HEK293T (cell line): ENCODE results near the gene MAPK13.

Experiments
- CTCF ChIA-PET: fragments of 350-600 bp; formaldehyde crosslinking; extraction: SDS; loops from one replicate; lab custom pipeline; 2021; ENCODE audit warnings: antibody characterized with exemption, inconsistent platforms; lab: Yijun Ruan, JAX
- POLR2A ChIA-PET: fragments of 350-600 bp; formaldehyde crosslinking; extraction: SDS; loops from one replicate; lab custom pipeline; 2020; ENCODE audit warnings: antibody characterized with exemption, inconsistent platforms; lab: Yijun Ruan, JAX
- DNase-seq: peaks from one replicate; pipeline ENCODE4 v3.0.0; 2012; ENCODE audit warnings: mixed read lengths; ENCODE audit errors: extremely low spot score
- ARNT ChIP-seq: fragments of 450-650 bp; IDR thresholded peaks from 2 replicates; pipeline ENCODE4 v1.6.1; 2017; ENCODE audit warnings: mild to moderate bottlenecking
- BHLHE40 ChIP-seq: fragments of 450-650 bp; IDR thresholded peaks from 2 replicates; pipeline ENCODE4 v1.6.1; 2016; ENCODE audit warnings: mild to moderate bottlenecking, moderate library complexity, borderline replicate concordance
- CTBP1 ChIP-seq: fragments of 450-650 bp; IDR thresholded peaks from 2 replicates; pipeline ENCODE4 v1.6.1; 2016; ENCODE audit warnings: borderline replicate concordance
- ELF4 ChIP-seq: fragments of 450-650 bp; IDR thresholded peaks from 2 replicates; pipeline ENCODE4 v1.6.1; 2017; ENCODE audit warnings: antibody characterized with exemption
- FOXA1 ChIP-seq: fragments of 450-650 bp; IDR thresholded peaks from 2 replicates; pipeline ENCODE4 v1.6.1; 2016; ENCODE audit warnings: mild to moderate bottlenecking
- FOXK2 ChIP-seq: fragments of 450-650 bp; IDR thresholded peaks from 2 replicates; pipeline ENCODE4 v1.6.1; 2016; ENCODE audit warnings: mild to moderate bottlenecking
- FOXM1 ChIP-seq: fragments of 450-650 bp; IDR thresholded peaks from 2 replicates; pipeline ENCODE4 v1.6.1; 2017; ENCODE audit warnings: mild to moderate bottlenecking, borderline replicate concordance
- HDGF ChIP-seq: fragments of 450-650 bp; IDR thresholded peaks from 2 replicates; pipeline ENCODE4 v1.6.1; 2017; ENCODE audit warnings: antibody characterized with exemption, borderline replicate concordance
- L3MBTL2 ChIP-seq: fragments of 450-650 bp; conservative IDR thresholded peaks from 2 replicates; pipeline ENCODE4 v1.6.1; 2016; ENCODE audit warnings: mild to moderate bottlenecking
- LEF1 ChIP-seq: fragments of 450-650 bp; IDR thresholded peaks from 2 replicates; pipeline ENCODE4 v1.6.1; 2017; ENCODE audit warnings: mild to moderate bottlenecking, borderline replicate concordance
- NFRKB ChIP-seq: fragments of 450-650 bp; IDR thresholded peaks from 2 replicates; pipeline ENCODE4 v1.6.1; 2016; ENCODE audit warnings: mild to moderate bottlenecking, moderate library complexity
- PKNOX1 ChIP-seq: fragments of 450-650 bp; IDR thresholded peaks from 2 replicates; pipeline ENCODE4 v1.6.1; 2016
- SP1 ChIP-seq: fragments of 450-650 bp; IDR thresholded peaks from 2 replicates; pipeline ENCODE4 v1.6.1; 2017
- SUZ12 ChIP-seq: fragments of 450-650 bp; IDR thresholded peaks from 2 replicates; pipeline ENCODE4 v1.6.1; 2016; ENCODE audit warnings: mild to moderate bottlenecking
- TARDBP ChIP-seq: fragments of 450-650 bp; IDR thresholded peaks from 2 replicates; pipeline ENCODE4 v1.6.1; 2016
- ZNF384 ChIP-seq: fragments of 450-650 bp; IDR thresholded peaks from 2 replicates; pipeline ENCODE4 v1.6.1; 2016

The MAPK13 gene

DNA sequence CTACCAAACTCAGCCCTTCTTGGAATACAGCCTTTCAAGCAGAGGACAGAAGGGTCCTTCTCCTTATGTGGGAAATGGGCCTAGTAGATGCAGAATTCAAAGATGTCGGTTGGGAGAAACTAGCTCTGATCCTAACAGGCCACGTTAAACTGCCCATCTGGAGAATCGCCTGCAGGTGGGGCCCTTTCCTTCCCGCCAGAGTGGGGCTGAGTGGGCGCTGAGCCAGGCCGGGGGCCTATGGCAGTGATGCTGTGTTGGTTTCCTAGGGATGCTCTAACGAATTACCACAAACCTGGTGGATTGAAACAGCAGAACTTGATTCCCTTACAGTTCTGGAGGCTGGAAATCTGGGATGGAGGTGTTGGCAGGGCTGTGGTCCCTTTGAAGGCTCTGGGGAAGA is 9.1 kb downstream of the MAPK13 start:
- ChIA-PET CTCF (interaction anchor here (0.7 to 1.3 kb wide), 2 partner anchors 180 to 190 kb away, joined by 3 to 4 read pairs; no protein-coding TSS in a partner anchor), POLR2A (interaction anchor here (0.9 to 1.4 kb wide), 2 partner anchors 8 to 9 kb away, joined by 3 read pairs; partner anchors contain the start of gene MAPK13)
- peak; percentile 60 for DNase-seq
- no peak for TF ChIP-seq SP1
- no peak for TF ChIP-seq FOXM1
- TF ChIP-seq FOXK2 = no peak
- no peak for TF ChIP-seq HDGF
- no peak for TF ChIP-seq CTBP1
- TF ChIP-seq PKNOX1 = no peak
- no peak for TF ChIP-seq NFRKB
- TF ChIP-seq L3MBTL2 = no peak
- TF ChIP-seq ARNT = no peak

DNA sequence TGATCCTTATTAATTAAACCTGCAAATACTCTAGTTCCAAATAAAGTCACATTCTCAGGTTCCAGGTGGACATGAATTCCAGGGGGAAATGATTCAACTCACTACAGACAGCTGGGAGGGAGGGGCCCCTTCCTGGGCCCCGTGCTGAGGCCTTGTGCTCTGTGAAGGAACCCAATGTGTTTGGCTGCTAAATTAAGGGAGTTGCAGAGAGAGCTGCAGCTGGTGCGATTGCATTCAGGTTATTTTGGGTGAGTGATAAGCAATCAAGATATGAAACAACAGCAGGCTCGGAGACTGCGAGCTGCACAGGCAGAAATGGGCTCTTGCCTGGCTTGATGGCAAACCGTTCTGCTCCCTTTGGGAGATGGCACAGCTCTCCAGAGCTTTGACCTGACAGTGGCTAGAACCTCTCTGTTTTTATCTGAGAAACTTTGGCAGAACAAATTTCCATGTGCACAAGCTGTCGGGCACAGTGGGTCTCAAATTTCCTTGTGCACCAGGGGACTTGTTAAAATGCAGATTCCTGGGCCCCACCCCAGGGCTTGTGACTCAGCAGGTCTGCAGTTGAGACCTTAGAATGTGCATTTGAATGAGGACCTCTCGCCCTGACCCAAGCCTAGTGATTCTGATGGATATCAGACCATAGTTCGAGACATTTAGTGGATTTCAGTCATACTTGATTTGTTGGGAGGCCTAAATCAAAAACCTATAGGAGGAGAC is 9.8 kb downstream of the MAPK13 start:
- no peak for DNase-seq
- ChIA-PET CTCF (interaction anchor here (1.3 kb wide), 1 partner anchor 189 kb away, joined by 4 read pairs; no protein-coding TSS in a partner anchor), POLR2A (interaction anchor here (1.4 kb wide), 1 partner anchor 9 kb away, joined by 3 read pairs; no protein-coding TSS in a partner anchor)
- TF ChIP-seq BHLHE40 (no peak), FOXK2 (no peak), SUZ12 (no peak), ELF4 (no peak), PKNOX1 (no peak), TARDBP (no peak), SP1 (no peak)

DNA sequence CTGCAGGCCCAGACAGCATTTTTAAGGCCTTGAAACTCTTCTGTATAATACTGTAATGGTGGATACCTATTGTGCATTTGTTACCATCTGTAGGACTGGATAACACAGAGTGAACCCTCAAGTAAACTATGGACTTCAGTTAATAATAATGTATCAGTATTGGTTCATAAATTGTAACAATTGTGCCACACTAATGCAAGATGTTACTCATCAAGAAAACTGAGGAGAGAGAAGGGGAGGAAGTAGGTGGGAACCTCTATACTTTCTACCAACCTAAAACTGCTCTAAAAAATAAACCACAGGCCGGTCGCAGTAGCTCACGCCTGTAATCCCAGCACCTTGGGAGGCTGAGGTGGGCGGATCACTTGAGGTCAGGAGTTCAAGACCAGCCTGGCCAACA is 10.8 kb downstream of the MAPK13 start:
- CTCF ChIA-PET = no interaction called here
- TF ChIP-seq PKNOX1 = no peak
- TF ChIP-seq LEF1 = no peak
- no peak for TF ChIP-seq SUZ12
- TF ChIP-seq FOXA1 = no peak
- TF ChIP-seq FOXK2 = no peak
- TF ChIP-seq HDGF = no peak
- no peak for TF ChIP-seq TARDBP
- POLR2A ChIA-PET = no interaction called here
- DNase-seq = no peak

DNA sequence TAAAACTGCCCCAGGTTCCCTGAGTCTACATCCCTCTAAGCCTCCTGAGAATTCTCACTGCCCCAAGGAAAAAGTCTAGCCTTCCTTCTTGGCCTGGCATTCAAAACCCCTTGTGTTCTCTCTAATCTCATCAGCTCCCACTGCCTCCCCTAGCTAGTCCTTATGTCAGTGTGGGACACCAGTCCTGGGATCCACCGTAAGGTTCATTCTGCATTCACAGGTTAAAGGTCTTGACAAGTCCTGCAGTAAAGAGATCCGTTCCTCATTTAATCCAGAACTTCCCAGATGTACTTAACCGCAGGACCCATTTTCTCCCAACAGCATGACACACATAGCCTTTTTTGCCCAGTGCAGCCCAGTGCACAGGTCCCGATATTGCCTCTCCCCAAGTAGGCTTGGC is 11.6 kb downstream of the MAPK13 start:
- POLR2A ChIA-PET = no interaction called here
- DNase-seq = no peak
- CTCF ChIA-PET = no interaction called here
- TF ChIP-seq PKNOX1 (no peak), LEF1 (no peak), FOXA1 (no peak), SUZ12 (no peak), NFRKB (no peak), TARDBP (no peak), ELF4 (no peak), L3MBTL2 (no peak), ARNT (no peak), BHLHE40 (no peak), ZNF384 (no peak), FOXM1 (no peak), FOXK2 (no peak), SP1 (no peak), CTBP1 (no peak), HDGF (no peak)

DNA sequence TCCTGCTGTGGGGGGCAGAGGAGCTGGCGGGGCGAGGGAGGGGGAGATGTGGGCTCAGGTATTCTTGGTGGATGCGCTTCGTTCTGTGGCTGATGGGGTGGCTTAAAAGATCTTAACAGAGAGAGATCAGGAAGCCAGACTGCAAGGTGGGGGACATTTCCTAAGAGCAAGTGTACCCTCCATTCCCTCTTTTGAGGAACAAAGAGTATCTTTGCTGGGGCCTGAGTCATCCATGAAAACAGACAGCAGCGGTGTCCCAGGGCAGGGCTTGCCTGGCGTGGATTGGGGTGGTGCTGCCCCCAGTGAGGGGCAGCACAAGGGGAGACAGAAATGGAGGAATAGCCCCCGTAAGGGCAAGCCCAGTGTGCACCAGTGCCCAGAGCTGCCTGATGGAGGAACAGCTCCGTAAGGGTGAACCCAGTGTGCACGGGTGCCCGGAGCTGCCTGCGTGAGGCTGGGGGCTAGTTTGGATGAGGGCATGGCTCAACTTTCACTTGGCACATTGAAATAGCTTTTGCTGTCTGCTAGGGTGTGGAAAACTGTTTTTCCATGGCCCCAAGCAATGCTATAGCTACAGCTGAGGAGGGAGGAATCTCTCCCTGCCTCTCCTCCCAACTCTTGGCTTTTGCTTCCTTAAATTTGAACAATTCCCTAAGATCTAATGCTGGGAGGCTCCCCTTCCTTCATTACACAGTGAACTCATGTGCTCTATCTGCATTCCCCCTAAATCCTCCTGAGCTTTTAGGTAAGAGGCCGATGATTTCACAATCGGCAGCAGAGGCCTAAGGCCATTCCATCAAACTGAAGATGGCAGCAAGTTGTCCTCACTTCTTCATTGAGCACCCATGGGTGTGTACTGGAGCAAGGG is 12.9 kb downstream of the MAPK13 start:
- CTCF ChIA-PET = no interaction called here
- TF ChIP-seq ELF4 = no peak
- no peak for TF ChIP-seq NFRKB
- no peak for TF ChIP-seq SUZ12
- TF ChIP-seq CTBP1 = no peak
- TF ChIP-seq L3MBTL2 = no peak
- TF ChIP-seq SP1 = no peak
- TF ChIP-seq TARDBP = no peak
- no peak for TF ChIP-seq PKNOX1
- TF ChIP-seq BHLHE40 = no peak
- no peak for TF ChIP-seq FOXA1
- POLR2A ChIA-PET = no interaction called here
- no peak for DNase-seq
